Fibroblast of villous mesenchyme (primary cell): ENCODE measurements around the gene U2AF1L4. TPM values are rescaled to one million over a fixed set of nuclear protein-coding genes. Genes with fewer than 3 reads are reported as not detected.

Source experiments
- DNase-seq: peaks from one replicate; pipeline ENCODE4 v3.0.0-alpha.2; 2010; ENCODE audit warnings: low read depth
- H3K4me3 ChIP-seq: 2 replicates; pipeline ENCODE4 v1.5.1; 2011; ENCODE audit warnings: low read depth, mild to moderate bottlenecking, low read length
- CTCF ChIP-seq: IDR thresholded peaks from 2 replicates; pipeline ENCODE4 v1.5.1; 2012; ENCODE audit warnings: low read depth, mild to moderate bottlenecking, low read length; ENCODE audit not compliant: insufficient read depth
- total RNA-seq: library from RNA; depleted of rRNA; stranded (reverse); fragments of >200 nt; gene quantifications from 2 replicates; pipeline ENCODE4 v1.2.3, GENCODE V29; 2012

U2AF1L4 gene
- total RNA-seq, 1 donor, result 4.7 TPM

DNA sequence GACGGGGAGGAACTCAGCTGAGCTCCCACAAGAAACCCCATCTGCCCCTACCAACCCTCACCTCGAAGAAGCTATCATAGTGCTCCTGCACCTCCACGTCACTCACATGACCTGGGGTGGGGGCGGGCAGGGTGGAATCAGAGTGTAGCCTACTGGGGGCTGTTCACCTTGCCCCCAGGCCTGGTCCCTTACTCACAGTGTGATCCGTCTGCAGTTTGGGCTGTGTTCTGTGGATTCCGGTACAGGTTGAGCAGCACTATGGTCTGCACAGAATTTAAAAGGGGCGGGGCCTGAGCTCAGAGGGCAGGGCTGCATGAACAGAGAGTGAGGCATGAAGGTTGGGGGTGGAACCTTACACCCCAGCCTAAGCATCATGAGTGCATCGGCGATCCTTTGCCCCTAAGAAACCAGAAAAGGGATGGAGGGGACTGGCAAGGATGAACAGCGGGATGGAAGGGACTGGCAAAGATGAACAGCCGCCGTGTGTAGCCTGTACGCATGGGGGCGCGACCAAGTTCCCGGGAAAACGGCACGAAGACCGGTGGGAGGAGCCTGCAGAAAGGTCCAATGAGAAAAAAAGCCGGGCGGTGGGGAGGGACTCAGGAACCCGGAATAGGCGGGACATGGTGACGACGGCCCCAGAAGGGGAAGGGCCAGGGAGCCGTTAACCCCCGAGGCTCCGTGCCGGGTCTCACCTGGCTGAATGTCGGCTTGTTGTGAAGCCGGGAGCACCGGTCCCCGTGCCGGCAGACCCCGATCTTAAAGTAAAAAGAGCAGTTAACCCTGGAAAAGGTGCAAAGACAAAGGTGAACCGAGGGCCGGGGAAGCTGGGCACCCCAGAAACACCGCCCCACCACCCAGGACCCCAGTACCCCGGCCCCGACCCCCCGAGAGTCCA lies 539 bp downstream of the U2AF1L4 start:
- DNase-seq, result peak; percentile 97
- peak; percentile 49 for TF ChIP-seq CTCF
- H3K4me3 ChIP-seq, result peak overlapping the region; percentile 90

- no peak overlapping the region for H3K4me3 ChIP-seq
- no peak for DNase-seq
- no peak for TF ChIP-seq CTCF
Observed at GRCh38 chr19:35743640-35744429, 1.4 kb downstream of the U2AF1L4 start.

DNA sequence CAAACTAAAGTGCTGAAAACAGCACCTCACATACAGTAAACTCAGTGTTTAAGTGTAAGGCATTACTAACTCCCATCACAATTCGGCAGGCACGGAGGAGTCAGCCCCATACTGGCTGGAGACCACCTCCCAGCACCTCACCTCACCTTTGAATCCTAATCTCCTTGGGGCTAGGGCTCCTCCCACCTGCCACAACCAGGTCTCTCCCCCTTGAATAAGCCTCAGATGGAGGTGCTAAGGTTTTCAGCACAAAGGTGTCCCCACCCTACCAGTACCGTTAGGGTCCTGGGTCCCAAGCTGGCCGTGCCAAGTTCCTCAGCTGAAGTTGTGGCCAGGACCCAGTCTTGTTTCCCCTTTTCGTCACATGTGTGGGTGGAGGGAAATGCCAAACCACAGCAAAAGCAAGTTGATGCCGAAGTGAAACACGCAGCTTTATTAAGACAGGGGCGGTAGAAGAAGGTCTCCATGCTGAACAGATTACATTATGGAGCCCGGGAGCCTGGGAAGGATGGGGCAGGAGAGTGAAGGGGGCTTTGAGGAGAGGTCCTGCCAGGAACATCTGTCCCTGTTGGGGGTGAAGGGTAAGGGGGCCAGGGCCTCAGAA lies 3.0 kb downstream of the U2AF1L4 start, which contains the start of gene IGFLR1:
TSS of gene IGFLR1 (minus strand) at position 332 of the 604 bp plus-strand sequence. CDS start 1,272 bp downstream, outside the sequence.
- DNase-seq, result no peak
- TF ChIP-seq CTCF, result no peak
- H3K4me3 ChIP-seq, result no peak within 1 kb of the TSS

DNA sequence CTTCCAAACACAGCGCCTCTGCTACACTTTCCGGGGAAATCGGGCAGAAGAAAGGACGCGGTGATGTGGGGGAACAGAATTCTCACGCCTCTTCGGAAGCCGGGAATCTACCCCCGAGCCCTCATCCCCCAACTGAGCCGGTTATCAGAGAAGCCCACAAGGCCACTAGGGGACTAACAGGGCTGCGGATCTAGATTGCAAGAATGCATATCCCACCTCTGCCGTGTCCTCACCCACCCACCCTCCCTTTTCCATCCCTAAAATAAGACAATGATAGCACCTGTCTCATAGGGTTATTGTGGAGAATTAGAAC lies 4.1 kb downstream of the U2AF1L4 start:
- no peak for DNase-seq
- H3K4me3 ChIP-seq, result peak overlapping the region; percentile 64
- no peak for TF ChIP-seq CTCF

DNA sequence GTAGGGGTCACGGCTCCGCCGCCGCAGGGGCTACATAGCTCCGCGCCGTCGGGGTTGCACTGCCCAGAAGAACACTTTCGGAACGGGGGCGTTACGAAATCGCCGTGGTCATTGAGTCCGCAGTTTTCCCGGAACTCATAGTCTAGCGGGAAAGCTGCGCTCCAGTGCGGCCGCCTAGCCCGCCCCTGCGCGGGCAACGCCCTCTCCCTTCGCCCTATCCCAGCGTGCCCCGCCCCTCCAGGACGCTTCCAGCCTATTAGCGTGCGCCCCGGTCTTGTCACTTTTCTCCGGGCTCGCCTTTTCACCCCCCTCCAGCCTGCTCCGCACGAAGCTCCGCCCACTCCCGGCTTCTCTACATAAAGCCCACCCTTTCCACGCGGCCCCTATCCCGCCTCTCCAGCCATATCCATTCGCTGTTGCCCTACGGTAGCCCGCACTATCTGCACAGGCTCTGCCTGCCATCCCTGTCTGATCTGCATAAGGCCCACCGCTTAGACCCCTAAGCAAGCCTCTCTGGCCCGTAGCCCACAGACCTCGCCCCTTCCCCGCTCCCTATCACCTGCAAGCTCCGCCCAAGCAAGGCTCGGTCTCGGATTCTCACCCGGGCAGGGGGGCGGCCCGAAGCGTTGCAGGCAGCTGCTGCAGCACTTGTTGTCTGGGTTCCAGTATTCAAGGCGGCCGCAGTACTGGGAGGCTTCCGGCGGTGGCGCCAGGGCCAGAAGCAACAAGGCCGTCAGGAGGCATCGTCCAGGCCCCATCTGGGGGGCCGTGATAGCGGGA lies 4.6 kb downstream of the U2AF1L4 start:
- TF ChIP-seq CTCF, result peak; percentile 25
- DNase-seq, result peak; percentile 98
- H3K4me3 ChIP-seq, result peak overlapping the region; percentile 64

- DNase-seq, result no peak
- H3K4me3 ChIP-seq, result peak overlapping the region; percentile 62
- TF ChIP-seq CTCF, result no peak
Observed at GRCh38 chr19:35740108-35740422, 5.2 kb downstream of the U2AF1L4 start.
